B cell (primary cell): ENCODE results near the gene MYO18A.

Experiments
- EZH2 ChIP-seq: IDR thresholded peaks from 2 replicates; pipeline ENCODE4 v1.6.1; 2012; ENCODE audit warnings: borderline replicate concordance, low read depth, mild to moderate bottlenecking, moderate library complexity, low read length; ENCODE audit not compliant: insufficient read depth, poor library complexity, severe bottlenecking
- TF ChIP-seq, protein P1 (sequence below): fragments of 200-600 bp; IDR thresholded peaks from one replicate; pipeline ENCODE4 v1.8.0; 2022; ENCODE audit warnings: antibody characterized with exemption, mild to moderate bottlenecking

DNA sequence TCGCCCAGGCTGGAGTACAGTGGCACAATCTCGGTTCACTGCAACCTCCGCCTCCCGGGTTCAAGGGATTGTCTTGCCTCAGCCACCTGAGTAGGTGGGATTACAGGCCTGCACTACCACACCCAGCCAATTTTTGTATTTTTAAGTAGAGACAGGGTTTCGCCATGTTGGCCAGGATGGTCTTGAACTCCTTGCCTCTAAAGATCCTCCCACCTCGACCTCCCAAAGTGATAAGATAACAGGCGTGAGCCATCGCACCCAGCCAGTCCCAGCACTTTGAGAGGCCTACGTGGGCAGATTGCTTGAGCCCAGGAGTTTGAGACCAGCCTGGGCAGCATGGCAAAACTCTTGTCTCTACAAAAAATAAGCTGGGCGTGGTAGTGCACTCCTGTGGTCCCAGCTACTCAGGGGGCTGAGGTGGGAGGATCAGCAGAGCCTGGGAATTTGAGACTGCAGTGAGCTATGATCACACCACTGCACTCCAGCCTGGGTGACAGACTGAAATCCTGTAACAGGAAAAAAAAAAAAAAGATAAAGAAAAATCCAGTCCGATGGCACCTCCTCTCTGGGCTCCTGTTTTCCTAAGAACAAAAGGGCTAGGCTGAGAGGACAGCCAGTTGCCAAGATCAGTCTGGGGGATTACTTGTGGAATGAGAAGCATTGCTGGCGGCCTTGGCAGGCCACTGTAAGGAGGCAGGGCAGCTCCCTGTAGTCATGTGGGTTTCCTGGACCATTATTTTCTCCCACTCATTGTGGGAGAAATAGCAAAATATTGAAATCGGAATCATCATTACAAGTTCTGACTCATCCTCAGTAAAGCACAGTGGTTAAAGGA is 140.2 kb downstream of the MYO18A start:
- TF ChIP-seq, protein P1, sequence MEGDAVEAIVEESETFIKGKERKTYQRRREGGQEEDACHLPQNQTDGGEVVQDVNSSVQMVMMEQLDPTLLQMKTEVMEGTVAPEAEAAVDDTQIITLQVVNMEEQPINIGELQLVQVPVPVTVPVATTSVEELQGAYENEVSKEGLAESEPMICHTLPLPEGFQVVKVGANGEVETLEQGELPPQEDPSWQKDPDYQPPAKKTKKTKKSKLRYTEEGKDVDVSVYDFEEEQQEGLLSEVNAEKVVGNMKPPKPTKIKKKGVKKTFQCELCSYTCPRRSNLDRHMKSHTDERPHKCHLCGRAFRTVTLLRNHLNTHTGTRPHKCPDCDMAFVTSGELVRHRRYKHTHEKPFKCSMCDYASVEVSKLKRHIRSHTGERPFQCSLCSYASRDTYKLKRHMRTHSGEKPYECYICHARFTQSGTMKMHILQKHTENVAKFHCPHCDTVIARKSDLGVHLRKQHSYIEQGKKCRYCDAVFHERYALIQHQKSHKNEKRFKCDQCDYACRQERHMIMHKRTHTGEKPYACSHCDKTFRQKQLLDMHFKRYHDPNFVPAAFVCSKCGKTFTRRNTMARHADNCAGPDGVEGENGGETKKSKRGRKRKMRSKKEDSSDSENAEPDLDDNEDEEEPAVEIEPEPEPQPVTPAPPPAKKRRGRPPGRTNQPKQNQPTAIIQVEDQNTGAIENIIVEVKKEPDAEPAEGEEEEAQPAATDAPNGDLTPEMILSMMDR = no peak
- TF ChIP-seq EZH2 = no peak
